HL-60 (cell line): ENCODE measurements around the gene ATXN7.

Experiments
- DNase-seq, 2 experiments: peaks; one replicate each; pipeline ENCODE4 v3.0.0-alpha.2; 2010 to 2020; ENCODE audit warnings: low read depth in 1 of 2, low spot score in 1 of 2
- H3K27ac ChIP-seq: fragments of 250-450 bp; sonication (Bioruptor Pico); replicated peaks from 2 replicates; pipeline ENCODE4 v1.5.1; 2020; ENCODE audit warnings: mild to moderate bottlenecking, moderate library complexity
- H3K27me3 ChIP-seq: fragments of 250-450 bp; sonication (Bioruptor Pico); 2 replicates; pipeline ENCODE4 v1.5.1; 2021; ENCODE audit warnings: mild to moderate bottlenecking, moderate library complexity; ENCODE audit not compliant: insufficient read depth, poor library complexity, severe bottlenecking
- H3K4me3 ChIP-seq: replicated peaks from 2 replicates; pipeline ENCODE4 v1.5.1; 2011; ENCODE audit warnings: mild to moderate bottlenecking, control low read depth, low read length; ENCODE audit not compliant: insufficient read depth
- CTCF ChIP-seq: IDR thresholded peaks from one replicate; pipeline ENCODE4 v1.5.1; 2011; ENCODE audit warnings: low read length, control low read depth, inconsistent platforms; ENCODE audit not compliant: insufficient read depth
- GABPA ChIP-seq: IDR thresholded peaks from 2 replicates; pipeline ENCODE4 v1.6.1; 2012; ENCODE audit warnings: low read depth
- POLR2AphosphoS5 ChIP-seq: IDR thresholded peaks from 2 replicates; pipeline ENCODE4 v1.6.1; 2012; ENCODE audit warnings: low read depth
- SPI1 ChIP-seq: IDR thresholded peaks from 2 replicates; pipeline ENCODE4 v1.6.1; 2012; ENCODE audit warnings: low read depth, mild to moderate bottlenecking, borderline replicate concordance
- TF ChIP-seq, protein P1 (sequence below): IDR thresholded peaks from 2 replicates; pipeline ENCODE4 v1.6.1; 2012; ENCODE audit warnings: low read depth; ENCODE audit not compliant: insufficient replicate concordance

The ATXN7 gene

DNA sequence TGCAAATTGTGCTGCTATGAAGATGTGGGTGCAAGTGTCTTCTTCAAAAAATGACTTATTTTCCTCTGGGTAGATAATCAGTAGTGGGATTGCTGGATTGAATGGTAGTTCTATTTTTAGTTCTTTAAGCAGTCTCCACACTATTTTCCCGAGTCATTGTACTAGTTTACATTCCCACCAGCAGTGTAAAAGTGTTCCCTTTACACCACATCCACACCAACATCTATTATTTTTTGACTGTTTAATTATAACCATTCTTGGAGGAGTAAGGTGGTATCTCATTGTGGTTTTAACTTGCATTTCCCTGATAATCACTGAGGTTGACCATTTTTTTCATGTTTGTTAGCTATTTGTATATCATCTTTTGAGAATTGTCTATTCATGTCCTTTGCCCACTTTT lies 179.3 kb downstream of the ATXN7 start:
- DNase-seq, result no peak
- H3K27me3 ChIP-seq, result peaks cover 2% of the 10 kb centered on the region
- no peak overlapping the region for H3K4me3 ChIP-seq
- no peak overlapping the region for H3K27ac ChIP-seq
- no peak for TF ChIP-seq CTCF
- TF ChIP-seq, protein P1, sequence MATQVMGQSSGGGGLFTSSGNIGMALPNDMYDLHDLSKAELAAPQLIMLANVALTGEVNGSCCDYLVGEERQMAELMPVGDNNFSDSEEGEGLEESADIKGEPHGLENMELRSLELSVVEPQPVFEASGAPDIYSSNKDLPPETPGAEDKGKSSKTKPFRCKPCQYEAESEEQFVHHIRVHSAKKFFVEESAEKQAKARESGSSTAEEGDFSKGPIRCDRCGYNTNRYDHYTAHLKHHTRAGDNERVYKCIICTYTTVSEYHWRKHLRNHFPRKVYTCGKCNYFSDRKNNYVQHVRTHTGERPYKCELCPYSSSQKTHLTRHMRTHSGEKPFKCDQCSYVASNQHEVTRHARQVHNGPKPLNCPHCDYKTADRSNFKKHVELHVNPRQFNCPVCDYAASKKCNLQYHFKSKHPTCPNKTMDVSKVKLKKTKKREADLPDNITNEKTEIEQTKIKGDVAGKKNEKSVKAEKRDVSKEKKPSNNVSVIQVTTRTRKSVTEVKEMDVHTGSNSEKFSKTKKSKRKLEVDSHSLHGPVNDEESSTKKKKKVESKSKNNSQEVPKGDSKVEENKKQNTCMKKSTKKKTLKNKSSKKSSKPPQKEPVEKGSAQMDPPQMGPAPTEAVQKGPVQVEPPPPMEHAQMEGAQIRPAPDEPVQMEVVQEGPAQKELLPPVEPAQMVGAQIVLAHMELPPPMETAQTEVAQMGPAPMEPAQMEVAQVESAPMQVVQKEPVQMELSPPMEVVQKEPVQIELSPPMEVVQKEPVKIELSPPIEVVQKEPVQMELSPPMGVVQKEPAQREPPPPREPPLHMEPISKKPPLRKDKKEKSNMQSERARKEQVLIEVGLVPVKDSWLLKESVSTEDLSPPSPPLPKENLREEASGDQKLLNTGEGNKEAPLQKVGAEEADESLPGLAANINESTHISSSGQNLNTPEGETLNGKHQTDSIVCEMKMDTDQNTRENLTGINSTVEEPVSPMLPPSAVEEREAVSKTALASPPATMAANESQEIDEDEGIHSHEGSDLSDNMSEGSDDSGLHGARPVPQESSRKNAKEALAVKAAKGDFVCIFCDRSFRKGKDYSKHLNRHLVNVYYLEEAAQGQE, result no peak
- no peak for TF ChIP-seq POLR2AphosphoS5
- no peak for TF ChIP-seq SPI1
- no peak for TF ChIP-seq GABPA

GRCh38 chr3:64046592-64046991 lies 182.9 kb downstream of the ATXN7 start:
- TF ChIP-seq POLR2AphosphoS5 (no peak), SPI1 (no peak), CTCF (no peak), GABPA (no peak)
- TF ChIP-seq, protein P1, result no peak
- H3K27me3 ChIP-seq, result no peaks in the 10 kb centered on the region
- DNase-seq, result no peak
- H3K4me3 ChIP-seq, result no peak overlapping the region
- H3K27ac ChIP-seq, result no peak overlapping the region

DNA sequence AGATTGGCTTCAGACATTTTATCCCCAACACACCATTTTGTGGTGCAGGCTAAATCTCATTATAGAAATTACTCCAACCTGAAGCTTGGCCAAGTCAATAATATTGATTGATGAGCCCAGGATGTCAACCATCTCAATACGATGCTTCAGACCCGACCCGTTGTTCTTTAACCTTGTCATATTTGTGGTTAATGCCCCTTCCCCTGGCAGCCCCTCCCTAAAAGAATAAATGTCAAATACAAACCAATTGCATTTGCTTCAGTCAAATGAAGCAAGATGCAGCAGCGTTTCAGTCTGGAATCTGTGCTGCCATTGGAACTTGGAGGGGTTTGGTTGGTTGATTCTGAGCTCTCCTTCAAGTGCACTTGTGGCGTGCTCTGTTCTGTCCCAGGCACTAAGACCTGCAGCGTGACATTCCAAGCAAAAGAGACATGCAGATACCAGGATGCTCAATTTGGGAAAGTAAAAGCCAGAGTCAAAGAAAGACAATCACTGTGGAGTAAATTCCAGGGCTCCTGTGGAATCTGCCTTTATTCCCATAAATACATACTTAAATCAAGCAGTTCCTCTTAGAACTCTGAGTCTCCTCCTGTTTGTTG lies 183.4 kb downstream of the ATXN7 start:
- Histone ChIP-seq H3K27ac (no peak overlapping the region), H3K27me3 (no peaks in the 10 kb centered on the region), H3K4me3 (no peak overlapping the region)
- TF ChIP-seq, protein P1, result no peak
- TF ChIP-seq POLR2AphosphoS5, result no peak
- TF ChIP-seq CTCF, result no peak
- TF ChIP-seq SPI1, result no peak
- TF ChIP-seq GABPA, result no peak
- DNase-seq, result no peak
